Medulla oblongata (tissue), 1 donor: Measurements from ENCODE around the gene PADI1.
A peak's percentile ranks its signal among the peaks of the same experiment; 100 is the strongest.

ENCODE experiments used
- DNase-seq: peaks from one replicate; pipeline ENCODE4 v3.0.0-alpha.2; 2015; ENCODE audit errors: extremely low spot score

The PADI1 gene

DNA sequence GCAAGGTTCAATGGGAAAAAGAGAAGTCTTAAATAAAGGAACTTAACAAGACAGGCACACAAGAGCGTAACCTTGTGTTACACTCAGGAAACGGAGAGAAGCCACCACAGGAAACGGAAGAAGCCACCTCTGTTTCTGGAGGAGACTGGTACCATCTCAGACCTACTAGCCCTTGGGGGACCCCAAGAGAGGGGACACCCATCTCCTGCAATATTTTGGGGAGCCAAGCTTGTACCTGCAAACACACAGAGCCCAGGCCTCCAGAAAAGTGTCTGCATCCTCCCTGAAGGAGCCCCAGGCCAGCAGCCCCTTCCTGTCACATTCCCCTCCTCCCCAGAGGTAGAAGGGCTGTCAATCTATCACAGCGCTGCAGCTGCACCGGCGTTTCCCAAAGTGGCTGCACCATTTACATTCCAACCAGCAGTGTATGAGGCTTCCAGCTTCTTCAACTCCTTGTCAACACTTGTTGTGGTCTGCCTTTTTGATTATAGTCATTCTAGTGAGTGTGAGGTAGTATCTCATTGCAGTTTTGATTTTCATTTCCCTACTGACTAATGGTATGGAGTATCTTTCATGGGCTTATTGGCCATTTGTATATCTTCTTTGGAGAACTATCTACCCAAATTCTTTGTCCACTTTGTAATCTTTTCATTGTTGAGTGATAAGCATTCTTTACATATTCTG lies 23.0 kb upstream of the PADI1 start:
- peak; percentile 11 for DNase-seq

- no peak for DNase-seq
Measured at GRCh38 chr1:17183388-17184160, 21.4 kb upstream of the PADI1 start.

DNA sequence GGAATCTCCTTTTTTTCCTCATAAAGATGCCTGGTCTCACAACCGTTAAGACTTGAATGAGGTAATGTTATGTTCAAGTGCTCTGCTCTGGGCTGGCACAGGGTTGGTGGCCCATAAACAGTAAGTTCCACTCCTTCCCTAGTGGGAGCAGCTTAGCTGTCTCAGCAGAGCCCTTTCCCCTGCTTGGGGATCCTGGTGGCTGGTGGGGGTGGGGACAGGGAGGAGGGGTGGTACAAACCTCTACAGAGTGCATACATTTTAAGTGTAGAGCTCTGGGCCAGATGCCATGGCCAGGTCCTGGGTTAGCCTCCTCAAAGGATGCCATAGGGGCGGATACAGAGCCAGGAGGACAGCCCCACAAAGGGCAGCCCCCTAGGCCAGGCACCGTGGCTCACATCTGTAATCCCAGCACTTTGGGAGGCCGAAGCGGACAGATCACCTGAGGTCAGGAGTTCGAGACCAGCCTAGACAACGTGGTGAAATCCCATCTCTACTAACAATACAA lies 20.7 kb upstream of the PADI1 start:
- no peak for DNase-seq

GRCh38 chr1:17184822-17185484 lies 20.0 kb upstream of the PADI1 start:
- DNase-seq: no peak

- DNase-seq: no peak
Measured at GRCh38 chr1:17185485-17185860, 19.5 kb upstream of the PADI1 start.

DNA sequence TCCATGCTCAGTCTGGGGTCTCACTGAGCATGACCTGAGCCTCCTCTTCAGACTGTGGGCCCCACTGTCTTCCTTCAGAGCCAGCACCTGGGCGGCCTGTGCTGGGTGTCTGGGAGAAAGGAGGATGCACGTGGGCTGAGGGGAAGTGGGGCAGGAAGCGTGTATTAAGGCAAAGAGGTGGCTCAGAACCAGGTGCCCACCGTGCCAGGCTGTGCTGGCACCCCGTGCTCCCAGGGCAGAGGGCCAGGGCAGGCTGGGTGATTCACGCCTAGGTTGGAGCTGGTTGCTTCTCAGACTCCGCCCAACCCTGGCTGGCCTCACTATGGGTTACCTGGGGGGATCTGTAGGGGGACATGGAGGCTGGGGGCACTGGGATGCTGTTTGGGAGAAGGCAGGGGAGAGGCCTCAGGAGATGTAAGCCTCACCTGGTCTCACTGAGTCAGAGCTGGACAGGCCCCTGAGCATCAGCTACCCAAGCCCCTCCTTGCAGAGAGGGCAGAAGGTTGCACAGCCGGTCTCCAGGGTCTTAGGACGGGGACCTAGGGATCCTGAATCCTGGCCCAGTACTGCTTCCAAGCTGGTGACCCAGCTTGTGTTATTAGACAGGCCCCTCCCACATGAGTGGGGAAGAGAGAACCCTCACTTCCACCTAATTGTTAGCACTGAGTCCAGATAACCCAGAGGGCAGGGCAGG lies 18.6 kb upstream of the PADI1 start:
- DNase-seq: no peak

GRCh38 chr1:17187051-17187450 lies 17.9 kb upstream of the PADI1 start:
- no peak for DNase-seq

GRCh38 chr1:17188217-17188616 lies 16.7 kb upstream of the PADI1 start:
- no peak for DNase-seq

GRCh38 chr1:17188889-17189631 lies 15.9 kb upstream of the PADI1 start:
- DNase-seq: no peak

- no peak for DNase-seq
Measured at GRCh38 chr1:17189632-17189990, 15.3 kb upstream of the PADI1 start.

- DNase-seq: no peak
Measured at GRCh38 chr1:17190010-17190995, 14.6 kb upstream of the PADI1 start.

DNA sequence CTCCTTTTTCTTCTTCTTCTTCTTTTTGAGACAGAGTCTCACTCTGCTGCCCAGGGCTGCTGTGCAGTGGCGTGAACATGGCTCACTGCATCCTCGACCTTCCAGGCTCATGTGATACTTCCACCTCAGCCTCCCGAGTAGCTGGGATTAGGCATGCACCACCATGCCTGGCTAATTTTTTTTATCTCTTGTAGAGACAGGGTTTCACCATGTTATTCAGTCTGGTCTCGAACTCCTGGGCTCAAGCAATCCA lies 13.0 kb upstream of the PADI1 start:
- DNase-seq: no peak

- no peak for DNase-seq
Measured at GRCh38 chr1:17192394-17193221, 12.3 kb upstream of the PADI1 start.

DNA sequence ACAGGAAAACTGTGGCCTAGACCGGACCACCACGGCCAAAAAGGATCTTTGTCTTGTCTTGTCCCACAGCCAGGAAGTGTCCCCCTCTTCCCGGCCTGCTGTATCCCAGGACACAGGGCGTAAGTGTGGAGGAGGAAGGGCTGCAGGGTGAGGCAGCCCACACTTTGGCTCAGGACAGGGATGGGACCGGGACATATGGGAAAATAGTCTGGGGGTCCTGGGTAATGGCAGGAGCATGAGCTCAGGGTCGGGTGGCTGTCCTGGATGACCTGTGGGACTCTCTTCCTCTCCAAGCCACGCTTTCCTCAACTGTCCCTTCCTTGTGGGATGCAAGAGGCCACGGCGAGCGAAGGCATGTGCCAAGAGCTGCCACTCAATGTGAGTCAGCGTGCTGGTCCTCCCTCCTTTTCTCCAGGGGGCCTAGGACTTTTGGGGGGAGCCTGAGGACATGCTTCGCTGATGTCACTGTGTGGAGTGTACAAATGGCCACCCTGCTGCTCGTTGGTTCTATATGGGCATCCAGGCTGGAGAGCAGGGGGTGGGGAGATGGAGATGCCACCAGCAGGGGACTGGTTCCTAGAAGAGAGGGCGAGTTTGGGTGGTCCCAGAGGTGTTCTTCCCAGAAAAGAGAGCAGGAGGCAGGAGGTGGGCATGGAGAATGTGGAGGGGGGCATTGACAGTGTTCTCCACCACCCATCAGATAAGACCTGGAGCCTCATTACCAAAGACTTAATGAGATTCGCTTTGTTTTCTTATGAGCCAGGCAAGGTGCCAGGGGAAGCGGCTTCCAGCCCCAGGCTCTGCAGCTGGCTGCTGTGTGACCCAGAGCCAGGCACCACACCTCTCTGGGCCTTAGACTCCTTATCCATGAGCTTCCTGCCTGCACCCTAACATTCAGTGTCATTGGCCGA lies 11.5 kb upstream of the PADI1 start:
- DNase-seq: no peak

DNA sequence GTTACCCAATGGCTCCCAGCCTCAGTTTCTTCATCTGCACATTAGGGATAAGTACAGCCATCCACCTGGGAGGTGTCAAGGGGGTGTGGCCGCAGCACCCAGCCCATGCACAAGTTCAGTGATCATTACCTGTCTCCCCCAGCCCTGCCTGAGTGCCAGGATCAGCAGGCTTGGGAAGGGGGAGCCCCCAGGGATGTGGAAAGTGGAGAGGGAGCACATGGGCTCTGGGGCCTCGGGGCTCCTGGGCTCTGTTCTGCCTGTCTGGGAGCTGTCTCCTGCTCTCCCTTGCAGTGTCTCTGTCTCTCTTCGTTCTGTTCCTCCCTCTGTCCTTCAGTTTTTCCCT lies 10.8 kb upstream of the PADI1 start:
- no peak for DNase-seq

- no peak for DNase-seq
Measured at GRCh38 chr1:17194615-17195528, 10.1 kb upstream of the PADI1 start.

DNA sequence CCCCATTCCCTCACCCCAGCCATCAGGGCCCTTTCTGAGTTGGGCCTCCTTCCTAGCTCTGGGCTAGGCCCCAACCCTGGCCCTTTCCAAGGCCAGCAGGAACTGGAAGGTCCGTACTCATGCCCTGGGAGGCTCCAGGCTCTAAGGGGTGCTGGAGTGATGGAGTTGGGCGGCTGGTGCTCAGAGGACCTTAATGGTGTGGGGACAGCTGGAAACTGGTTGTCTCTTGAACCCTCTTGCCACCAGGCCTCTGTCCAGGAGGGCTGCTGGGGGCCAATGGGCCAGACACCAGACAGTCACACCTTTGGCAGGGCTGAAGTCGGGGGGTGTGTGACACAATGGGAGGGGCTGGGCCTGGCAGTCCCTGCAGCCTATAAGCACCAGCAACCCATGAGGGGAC lies 9.2 kb upstream of the PADI1 start:
- no peak for DNase-seq
